ENCODE data around the gene GPR12. TPM values are rescaled to one million over a fixed set of nuclear protein-coding genes. Genes with fewer than 3 reads are reported as not detected.

Gene GPR12
- total RNA-seq, 1 donor from 2014 or later, result not detected

DNA sequence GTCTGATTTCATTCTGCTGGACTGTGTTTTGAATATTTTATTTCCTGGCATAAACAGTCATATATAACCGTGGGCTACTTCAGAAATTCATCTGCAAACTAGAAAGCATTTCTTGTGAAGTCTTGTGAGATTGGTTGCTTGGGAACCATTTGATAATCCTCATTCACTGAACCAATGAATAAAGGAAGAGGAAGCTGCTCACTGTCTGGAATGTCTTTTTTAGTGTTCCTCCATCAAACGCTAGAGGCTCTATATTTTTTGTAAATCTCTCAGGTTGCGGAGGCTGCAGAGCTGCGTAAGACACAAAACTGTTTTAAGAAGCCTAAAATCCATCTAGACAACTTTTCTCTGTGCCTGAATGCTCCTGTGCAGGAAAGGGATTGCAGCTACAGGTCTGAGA, 18.7 kb upstream of the GPR12 start:
- no peak for ATAC-seq (ENCODE audit: low read depth)
- POLR2A ChIA-PET, result no interaction called here
- Mint-ChIP-seq H3K4me1 (peaks cover under 1% of the 10 kb centered on the region), H3K36me3 (ENCODE audit: low read depth) (no peaks in the 10 kb centered on the region), H3K27me3 (peaks cover 12% of the 10 kb centered on the region), H3K4me3 (no peak overlapping the region), H3K27ac (no peak overlapping the region), H3K9me3 (peaks cover 6% of the 10 kb centered on the region)
- TF ChIP-seq, protein P1, sequence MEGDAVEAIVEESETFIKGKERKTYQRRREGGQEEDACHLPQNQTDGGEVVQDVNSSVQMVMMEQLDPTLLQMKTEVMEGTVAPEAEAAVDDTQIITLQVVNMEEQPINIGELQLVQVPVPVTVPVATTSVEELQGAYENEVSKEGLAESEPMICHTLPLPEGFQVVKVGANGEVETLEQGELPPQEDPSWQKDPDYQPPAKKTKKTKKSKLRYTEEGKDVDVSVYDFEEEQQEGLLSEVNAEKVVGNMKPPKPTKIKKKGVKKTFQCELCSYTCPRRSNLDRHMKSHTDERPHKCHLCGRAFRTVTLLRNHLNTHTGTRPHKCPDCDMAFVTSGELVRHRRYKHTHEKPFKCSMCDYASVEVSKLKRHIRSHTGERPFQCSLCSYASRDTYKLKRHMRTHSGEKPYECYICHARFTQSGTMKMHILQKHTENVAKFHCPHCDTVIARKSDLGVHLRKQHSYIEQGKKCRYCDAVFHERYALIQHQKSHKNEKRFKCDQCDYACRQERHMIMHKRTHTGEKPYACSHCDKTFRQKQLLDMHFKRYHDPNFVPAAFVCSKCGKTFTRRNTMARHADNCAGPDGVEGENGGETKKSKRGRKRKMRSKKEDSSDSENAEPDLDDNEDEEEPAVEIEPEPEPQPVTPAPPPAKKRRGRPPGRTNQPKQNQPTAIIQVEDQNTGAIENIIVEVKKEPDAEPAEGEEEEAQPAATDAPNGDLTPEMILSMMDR (IDR thresholded peaks at IDR 0.05), result no peak
- DNase-seq, result no peak
- CTCF ChIA-PET, result no interaction called here
- intact Hi-C loops (cut with micrococcal nuclease), result no loop called here

DNA sequence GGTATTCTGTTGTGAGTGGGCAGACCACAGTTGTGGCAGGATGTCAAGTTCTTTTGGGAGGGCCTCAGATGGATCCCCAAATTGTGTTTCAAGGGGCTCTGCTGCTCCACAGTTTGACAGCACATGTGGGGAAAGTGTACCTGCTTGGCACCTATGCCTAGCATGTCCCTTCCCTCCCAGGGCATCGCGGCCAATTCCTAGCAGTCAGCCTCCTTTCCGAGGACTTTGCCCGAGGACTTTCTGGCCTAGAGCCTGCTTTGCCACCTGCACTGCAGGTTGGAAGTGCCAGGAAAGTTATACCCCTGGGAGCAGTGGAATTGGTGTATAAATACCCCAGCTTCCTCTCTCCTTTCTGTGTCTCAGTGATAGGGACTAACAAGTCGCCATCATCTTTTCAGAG, 11.9 kb upstream of the GPR12 start:
- Mint-ChIP-seq H3K27me3 (peaks cover 5% of the 10 kb centered on the region), H3K4me1 (no peaks in the 10 kb centered on the region), H3K36me3 (ENCODE audit: low read depth) (no peaks in the 10 kb centered on the region), H3K9me3 (no peaks in the 10 kb centered on the region), H3K27ac (no peak overlapping the region), H3K4me3 (no peak overlapping the region)
- ATAC-seq (ENCODE audit: low read depth), result no peak
- POLR2A ChIA-PET, result no interaction called here
- CTCF ChIA-PET, result no interaction called here
- no peak for DNase-seq
- intact Hi-C loops (cut with micrococcal nuclease), result no loop called here
- TF ChIP-seq, protein P1 (IDR thresholded peaks at IDR 0.05), result no peak

DNA sequence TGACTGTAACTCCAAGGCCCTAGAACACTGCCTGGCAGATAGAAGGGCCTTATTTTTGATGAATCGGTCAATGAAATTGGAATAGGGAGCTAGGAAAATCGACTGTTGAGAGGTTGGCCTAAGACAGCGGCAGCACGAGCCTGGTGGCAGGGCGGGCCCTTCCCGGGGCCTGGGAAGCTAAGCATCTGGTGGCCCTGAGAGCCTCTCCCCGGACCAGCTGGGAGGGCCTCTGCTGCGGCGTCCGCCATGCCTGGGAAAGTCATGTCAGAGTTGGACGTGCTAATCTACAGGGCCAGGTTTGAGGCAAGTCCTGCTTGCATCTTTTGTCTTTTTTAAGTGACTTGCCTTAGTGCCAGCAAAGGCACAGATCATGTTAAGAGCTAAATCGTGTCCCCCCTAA, 11.2 kb upstream of the GPR12 start:
- TF ChIP-seq, protein P1 (IDR thresholded peaks at IDR 0.05), result no peak
- ChIA-PET CTCF (no interaction called here), POLR2A (no interaction called here)
- H3K4me3 Mint-ChIP-seq, result no peak overlapping the region
- H3K9me3 Mint-ChIP-seq, result no peaks in the 10 kb centered on the region
- ATAC-seq (ENCODE audit: low read depth), result no peak
- H3K27me3 Mint-ChIP-seq, result peaks cover 6% of the 10 kb centered on the region
- no peaks in the 10 kb centered on the region for H3K36me3 Mint-ChIP-seq (ENCODE audit: low read depth)
- no peak overlapping the region for H3K27ac Mint-ChIP-seq
- intact Hi-C loops (cut with micrococcal nuclease), result no loop called here
- DNase-seq, result no peak
- H3K4me1 Mint-ChIP-seq, result no peaks in the 10 kb centered on the region

DNA sequence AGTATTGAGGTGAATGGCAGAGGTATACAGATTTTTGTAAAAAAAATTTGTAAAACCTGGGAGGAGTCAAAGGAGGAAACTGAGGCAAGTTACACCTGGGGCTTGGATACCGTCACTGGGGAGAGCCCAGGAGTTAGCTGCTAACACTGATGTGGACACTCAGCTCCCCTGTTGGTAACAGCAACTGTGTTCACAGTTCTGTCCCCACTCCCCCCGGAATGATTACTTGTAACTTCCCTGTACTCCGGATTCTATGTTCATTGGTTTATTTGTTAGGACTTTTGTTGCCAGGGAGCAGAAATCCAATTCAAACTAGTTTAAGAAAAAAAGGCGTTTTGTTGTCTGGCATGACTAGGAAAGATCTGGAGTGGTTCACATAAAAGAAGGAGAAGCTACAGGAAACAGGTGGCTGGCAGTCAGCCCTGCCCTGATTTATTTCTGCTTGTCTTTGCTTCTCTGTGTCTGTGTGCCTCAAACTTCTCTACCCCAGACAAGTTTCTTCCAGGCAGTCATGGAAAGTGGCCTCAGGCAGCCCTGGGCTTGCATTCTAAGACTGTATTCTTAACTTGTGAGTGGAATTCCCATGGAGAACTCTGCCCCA, 2.3 kb upstream of the GPR12 start:
- CTCF ChIA-PET, result no interaction called here

DNA sequence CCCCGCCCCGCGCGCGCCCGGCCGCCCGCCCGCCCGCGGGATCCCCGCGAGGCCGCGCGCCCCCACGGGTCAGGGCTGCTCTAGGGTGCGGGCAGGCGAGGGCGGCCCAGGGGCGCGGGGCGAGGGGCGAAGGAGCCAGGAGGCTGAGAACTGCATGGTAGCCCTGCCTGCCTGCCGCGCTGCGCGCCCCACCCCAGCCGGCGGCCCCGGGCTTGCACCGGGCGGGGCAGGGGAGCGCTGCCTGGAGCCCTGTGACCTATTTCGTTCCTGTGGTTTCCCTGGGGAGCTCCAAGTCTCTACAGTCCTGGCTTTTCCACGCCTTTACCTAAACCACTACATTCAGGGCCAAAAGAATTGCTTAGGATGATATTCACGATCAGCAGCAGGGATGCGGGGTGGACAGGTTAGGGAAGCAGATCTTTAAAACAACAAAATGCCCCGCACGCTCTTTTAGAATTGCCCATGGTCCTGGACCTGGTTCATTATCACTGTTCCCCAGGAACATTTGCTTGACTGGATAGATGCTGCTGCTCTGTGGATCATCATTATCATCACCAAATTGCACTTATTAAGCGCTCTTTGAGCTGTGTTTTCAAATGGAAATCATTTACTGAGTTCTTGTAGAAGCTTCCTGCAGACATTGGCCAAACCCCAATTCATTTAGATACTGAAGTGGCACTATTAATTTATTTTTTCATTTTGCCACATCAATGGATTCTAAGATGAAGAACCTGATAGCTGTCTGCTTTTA, 421 bp upstream of the GPR12 start:
- H3K4me3 Mint-ChIP-seq, result peak overlapping the region; percentile 56
- ChIA-PET POLR2A (no interaction called here), CTCF (no interaction called here)
- peaks cover 66% of the 10 kb centered on the region for H3K27me3 Mint-ChIP-seq
- H3K9me3 Mint-ChIP-seq, result no peaks in the 10 kb centered on the region
- intact Hi-C loops (cut with micrococcal nuclease), result no loop called here
- TF ChIP-seq, protein P1 (IDR thresholded peaks at IDR 0.05), result no peak
- H3K27ac Mint-ChIP-seq, result no peak overlapping the region
- no peak for ATAC-seq (ENCODE audit: low read depth)
- DNase-seq, result no peak
- H3K36me3 Mint-ChIP-seq (ENCODE audit: low read depth), result no peaks in the 10 kb centered on the region
- H3K4me1 Mint-ChIP-seq, result peaks cover 19% of the 10 kb centered on the region

More for the DNA sequence above, 2.3 kb upstream of the GPR12 start:
- intact Hi-C loops (cut with micrococcal nuclease), result no loop called here
- POLR2A ChIA-PET, result no interaction called here
- H3K27ac Mint-ChIP-seq, result no peak overlapping the region
- H3K9me3 Mint-ChIP-seq, result no peaks in the 10 kb centered on the region
- H3K4me3 Mint-ChIP-seq, result no peak overlapping the region
- ATAC-seq (ENCODE audit: low read depth), result no peak
- peaks cover 59% of the 10 kb centered on the region for H3K27me3 Mint-ChIP-seq
- peaks cover 19% of the 10 kb centered on the region for H3K4me1 Mint-ChIP-seq
- TF ChIP-seq, protein P1 (IDR thresholded peaks at IDR 0.05), result no peak
- H3K36me3 Mint-ChIP-seq (ENCODE audit: low read depth), result no peaks in the 10 kb centered on the region
- no peak for DNase-seq

All from activated B cell treated with CpG ODN at 0.5 μM for 24 hours (primary cell).